GM18499 (cell line): Measurements from ENCODE around the gene TOPBP1.
"Not testable (repeated sequence)": the region's sequence is repeated elsewhere in the genome, so short reads cannot be mapped to it uniquely, and the experiment has no call there.

Source experiments
- ATAC-seq: cut with Tn5 transposase; IDR thresholded peaks from one replicate; pipeline ENCODE4 v1.9.1; 2021; ENCODE audit warnings: moderate number of reproducible peaks; ENCODE audit not compliant: insufficient read depth, unreplicated experiment

TOPBP1 gene

GRCh38 chr3:133675631-133676335 is 14.0 kb upstream of the TOPBP1 start:
- ATAC-seq, result no peak

GRCh38 chr3:133674290-133674919 is 12.7 kb upstream of the TOPBP1 start:
- ATAC-seq, result no peak

GRCh38 chr3:133673746-133674145 is 12.0 kb upstream of the TOPBP1 start:
- ATAC-seq, result no peak

- no peak for ATAC-seq
Observed at GRCh38 chr3:133672461-133672860, 10.7 kb upstream of the TOPBP1 start.

GRCh38 chr3:133670525-133670995 is 8.8 kb upstream of the TOPBP1 start:
- ATAC-seq, result no peak

- no peak for ATAC-seq
Observed at GRCh38 chr3:133669949-133670524, 8.3 kb upstream of the TOPBP1 start.

GRCh38 chr3:133667118-133667517 is 5.4 kb upstream of the TOPBP1 start:
- ATAC-seq, result no peak

- not testable (repeated sequence) for ATAC-seq
Observed at GRCh38 chr3:133665188-133665587, 3.4 kb upstream of the TOPBP1 start.

- no peak for ATAC-seq
Observed at GRCh38 chr3:133663569-133664313, 2.0 kb upstream of the TOPBP1 start.

GRCh38 chr3:133662278-133662651 is 524 bp upstream of the TOPBP1 start:
- ATAC-seq, result no peak

- no peak for ATAC-seq
Observed at GRCh38 chr3:133659806-133660205, 1.9 kb downstream of the TOPBP1 start.

GRCh38 chr3:133655731-133656515 is 5.8 kb downstream of the TOPBP1 start:
- no peak for ATAC-seq

- ATAC-seq, result no peak
Observed at GRCh38 chr3:133649486-133650068, 12.2 kb downstream of the TOPBP1 start.

- no peak for ATAC-seq
Observed at GRCh38 chr3:133644768-133645167, 17.0 kb downstream of the TOPBP1 start.

GRCh38 chr3:133643611-133644010 is 18.1 kb downstream of the TOPBP1 start:
- ATAC-seq, result no peak

GRCh38 chr3:133641254-133641653 is 20.5 kb downstream of the TOPBP1 start:
- ATAC-seq, result no peak

- no peak for ATAC-seq
Observed at GRCh38 chr3:133633439-133633838, 28.3 kb downstream of the TOPBP1 start.

- no peak for ATAC-seq
Observed at GRCh38 chr3:133629146-133629545, 32.6 kb downstream of the TOPBP1 start.

- ATAC-seq, result no peak
Observed at GRCh38 chr3:133627789-133628188, 34.0 kb downstream of the TOPBP1 start.
